OCI-LY7 (cell line): ENCODE results near the gene GPR137B. TPM values are rescaled to one million over a fixed set of nuclear protein-coding genes. Genes with fewer than 3 reads are reported as not detected.
"Not testable (repeated sequence)": the region's sequence is repeated elsewhere in the genome, so short reads cannot be mapped to it uniquely, and the experiment has no call there.

Source experiments
- BruUV-seq: library from RNA; stranded (reverse); fragments of 400-500 nt; replicated peaks from 2 replicates; lab custom pipeline; 2021; lab: Mats Ljungman, UMichigan
- CTCF ChIA-PET: fragments of 300-600 bp; sonication (Branson Sonifier 250); formaldehyde crosslinking; loops from one replicate; lab custom pipeline; 2022; ENCODE audit warnings: antibody characterized with exemption; ENCODE audit not compliant: unreplicated experiment; lab: Charles Lee
- POLR2A ChIA-PET: fragments of 300-600 bp; sonication (Branson Sonifier 250); formaldehyde crosslinking; loops from one replicate; lab custom pipeline; 2022; ENCODE audit warnings: antibody characterized with exemption; lab: Charles Lee
- DNase-seq: peaks from one replicate; pipeline ENCODE4 v3.0.0-alpha.2; 2015; ENCODE audit warnings: low spot score
- H2AFZ ChIP-seq: fragments of 200-600 bp; sonication (generic), shearing (Covaris generic); 2 replicates; pipeline ENCODE4 v1.6.1; 2014; ENCODE audit warnings: mild to moderate bottlenecking, antibody characterized with exemption, low read length, moderate library complexity
- H3K27ac ChIP-seq: fragments of 200-600 bp; sonication (generic); 2 replicates; pipeline ENCODE4 v1.5.1; 2014; ENCODE audit warnings: mixed run types, low read depth, mild to moderate bottlenecking, moderate library complexity, low read length, inconsistent platforms; ENCODE audit not compliant: poor library complexity, severe bottlenecking
- H3K36me3 ChIP-seq: fragments of 200-600 bp; sonication (generic); 2 replicates; pipeline ENCODE4 v1.6.1; 2014; ENCODE audit warnings: mild to moderate bottlenecking, antibody characterized with exemption, low read length, moderate library complexity, mixed read lengths; ENCODE audit not compliant: insufficient read depth
- H3K4me1 ChIP-seq: fragments of 200-600 bp; sonication (generic); 2 replicates; pipeline ENCODE4 v1.5.1; 2014; ENCODE audit warnings: mild to moderate bottlenecking, low read length; ENCODE audit not compliant: insufficient read depth, poor library complexity, severe bottlenecking
- H3K4me2 ChIP-seq: fragments of 200-600 bp; sonication (generic); 2 replicates; pipeline ENCODE4 v1.6.1; 2014; ENCODE audit warnings: mild to moderate bottlenecking, low read length
- H3K4me3 ChIP-seq: fragments of 200-600 bp; sonication (generic); 2 replicates; pipeline ENCODE4 v1.5.1; 2014; ENCODE audit warnings: mild to moderate bottlenecking, low read depth, low read length; ENCODE audit not compliant: poor library complexity, severe bottlenecking
- H3K79me2 ChIP-seq: fragments of 200-600 bp; sonication (generic); 2 replicates; pipeline ENCODE4 v1.6.1; 2016; ENCODE audit warnings: low read depth, mild to moderate bottlenecking, low read length, moderate library complexity, mixed read lengths; ENCODE audit not compliant: insufficient read depth
- H3K9me2 ChIP-seq: fragments of 200-600 bp; sonication (generic); 2 replicates; pipeline ENCODE4 v1.6.1; 2016; ENCODE audit warnings: mild to moderate bottlenecking, low read length, mixed read lengths; ENCODE audit not compliant: insufficient read depth
- H3K9me3 ChIP-seq: fragments of 200-600 bp; sonication (generic); 2 replicates; pipeline ENCODE4 v1.6.1; 2014; ENCODE audit warnings: mild to moderate bottlenecking, mixed run types, low read length, mixed read lengths
- H4K20me1 ChIP-seq: fragments of 200-600 bp; sonication (generic); 2 replicates; pipeline ENCODE4 v1.6.1; 2014; ENCODE audit warnings: mild to moderate bottlenecking, antibody characterized with exemption, low read length, moderate library complexity, mixed read lengths; ENCODE audit not compliant: insufficient read depth
- EZH2phosphoT487 ChIP-seq: fragments of 200-600 bp; sonication (generic); IDR thresholded peaks from 2 replicates; pipeline ENCODE4 v1.6.1; 2018; ENCODE audit warnings: low read depth, borderline replicate concordance, mild to moderate bottlenecking, mixed run types, antibody characterized with exemption, low read length, moderate library complexity, mixed read lengths
- intact Hi-C: fragments of 100-400 bp; cut with micrococcal nuclease; formaldehyde crosslinking; loops from one replicate; pipeline ENCODE4 v1.10.0; 2022; ENCODE audit not compliant: unreplicated experiment
- total RNA-seq, 2 experiments: library from RNA; depleted of rRNA in 1 of 2; stranded (reverse); fragments of >200 nt in 1 of 2; shearing (Covaris generic) in 1 of 2; gene quantifications; 2 replicates each; pipeline ENCODE4 v1.2.3, GENCODE V29; 2014 to 2022
- TF ChIP-seq, protein P1 (sequence below): fragments of 200-600 bp; sonication (generic); conservative IDR thresholded peaks from 2 replicates; pipeline ENCODE4 v1.5.1; 2014; ENCODE audit warnings: mild to moderate bottlenecking, antibody characterized with exemption, low read length, moderate library complexity, mixed read lengths

Gene GPR137B
- total RNA-seq, 2 experiments from 2014 or later: 2.8 to 3.1 TPM

DNA sequence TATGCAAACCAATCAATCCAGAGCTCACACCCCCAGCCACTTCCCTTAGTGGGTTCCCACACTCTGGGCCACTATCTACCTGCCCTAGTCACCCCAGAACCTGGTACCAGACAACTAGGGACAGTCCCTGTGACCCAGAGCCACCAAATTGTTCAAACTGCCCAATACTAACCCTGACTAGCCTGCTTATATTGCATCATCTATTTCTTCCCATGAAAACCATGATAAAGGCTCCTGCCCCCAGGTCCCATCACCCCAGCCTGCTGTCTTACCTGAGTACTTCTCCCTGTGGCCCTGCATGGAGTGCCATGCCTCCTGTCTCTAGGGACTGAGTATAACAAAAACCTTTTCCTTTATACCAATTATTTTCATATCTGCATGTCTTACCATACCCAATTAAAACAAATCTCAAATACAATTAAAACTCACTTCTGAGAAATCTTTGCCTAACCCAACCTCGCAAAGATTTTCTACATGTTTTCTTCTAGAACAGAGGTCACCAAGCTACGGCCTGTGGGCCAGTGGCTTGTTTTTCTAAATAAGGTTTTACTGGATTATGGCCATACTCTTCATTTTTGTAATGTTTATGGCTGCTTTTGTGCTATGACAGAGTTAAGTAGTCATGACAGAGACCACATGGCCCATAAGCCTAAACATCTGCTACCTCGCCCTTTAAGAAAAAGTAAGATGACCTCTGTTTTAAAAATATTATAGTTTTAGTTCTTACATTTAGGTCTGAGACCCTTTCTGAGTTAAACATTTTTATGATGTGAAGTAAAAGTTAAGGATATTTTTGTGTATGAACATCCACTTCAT, 46.4 kb upstream of the GPR137B start:
- intact Hi-C loops: no loop called here

DNA sequence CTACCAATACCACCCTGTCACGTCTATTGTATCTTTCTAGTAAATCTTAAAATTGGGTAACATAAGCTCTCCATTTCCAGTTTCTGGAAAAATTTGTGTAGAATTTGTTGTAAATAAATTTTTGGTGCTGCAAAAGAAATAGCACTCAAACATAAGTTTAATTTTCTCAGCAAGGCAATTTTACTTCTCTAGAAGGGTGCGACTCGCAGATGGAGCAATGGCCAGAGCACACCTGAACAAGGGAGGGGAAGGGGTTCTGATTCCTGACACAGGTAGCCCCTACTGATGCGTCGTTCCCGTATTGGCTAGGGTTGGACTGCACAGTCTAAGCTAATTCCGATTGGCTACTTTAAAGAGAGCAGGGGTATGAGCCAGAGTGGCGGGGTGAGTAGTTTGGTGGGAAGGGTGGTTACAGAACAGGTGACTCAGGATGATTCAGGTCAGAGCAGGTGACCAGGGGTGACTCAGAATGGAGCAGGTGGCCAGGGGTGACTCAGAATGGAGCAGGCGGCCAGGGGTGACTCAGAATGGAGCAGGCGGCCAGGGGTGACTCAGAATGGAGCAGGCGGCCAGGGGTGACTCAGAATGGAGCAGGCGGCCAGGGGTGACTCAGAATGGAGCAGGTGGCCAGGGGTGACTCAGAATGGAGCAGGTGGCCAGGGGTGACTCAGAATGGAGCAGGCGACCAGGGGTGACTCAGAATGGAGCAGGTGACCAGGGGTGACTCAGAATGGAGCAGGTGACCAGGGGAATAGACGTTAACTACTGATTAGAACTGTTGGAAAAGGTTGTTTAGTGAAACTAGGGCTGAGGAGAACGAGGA, 45.5 kb upstream of the GPR137B start:
- H2AFZ ChIP-seq, intact Hi-C loops, H3K4me2 ChIP-seq, POLR2A ChIA-PET, H3K79me2 ChIP-seq, CTCF ChIA-PET, H3K9me2 ChIP-seq, H3K36me3 ChIP-seq, H3K4me3 ChIP-seq, BruUV-seq, H3K9me3 ChIP-seq, H3K4me1 ChIP-seq, H3K27ac ChIP-seq, H4K20me1 ChIP-seq: not testable (repeated sequence)
- DNase-seq: peak; percentile 9

More for the DNA sequence above, 46.4 kb upstream of the GPR137B start:
- no peak overlapping the region for H3K4me2 ChIP-seq
- no peaks in the 10 kb centered on the region for H4K20me1 ChIP-seq
- H3K27ac ChIP-seq: no peak overlapping the region
- no TSS peak for BruUV-seq
- no peaks in the 10 kb centered on the region for H3K36me3 ChIP-seq
- no peak overlapping the region for H3K4me3 ChIP-seq
- no peak overlapping the region for H2AFZ ChIP-seq
- no peaks in the 10 kb centered on the region for H3K9me3 ChIP-seq
- ChIA-PET CTCF (no interaction called here), POLR2A (no interaction called here)
- no peaks in the 10 kb centered on the region for H3K4me1 ChIP-seq
- TF ChIP-seq, protein P1, sequence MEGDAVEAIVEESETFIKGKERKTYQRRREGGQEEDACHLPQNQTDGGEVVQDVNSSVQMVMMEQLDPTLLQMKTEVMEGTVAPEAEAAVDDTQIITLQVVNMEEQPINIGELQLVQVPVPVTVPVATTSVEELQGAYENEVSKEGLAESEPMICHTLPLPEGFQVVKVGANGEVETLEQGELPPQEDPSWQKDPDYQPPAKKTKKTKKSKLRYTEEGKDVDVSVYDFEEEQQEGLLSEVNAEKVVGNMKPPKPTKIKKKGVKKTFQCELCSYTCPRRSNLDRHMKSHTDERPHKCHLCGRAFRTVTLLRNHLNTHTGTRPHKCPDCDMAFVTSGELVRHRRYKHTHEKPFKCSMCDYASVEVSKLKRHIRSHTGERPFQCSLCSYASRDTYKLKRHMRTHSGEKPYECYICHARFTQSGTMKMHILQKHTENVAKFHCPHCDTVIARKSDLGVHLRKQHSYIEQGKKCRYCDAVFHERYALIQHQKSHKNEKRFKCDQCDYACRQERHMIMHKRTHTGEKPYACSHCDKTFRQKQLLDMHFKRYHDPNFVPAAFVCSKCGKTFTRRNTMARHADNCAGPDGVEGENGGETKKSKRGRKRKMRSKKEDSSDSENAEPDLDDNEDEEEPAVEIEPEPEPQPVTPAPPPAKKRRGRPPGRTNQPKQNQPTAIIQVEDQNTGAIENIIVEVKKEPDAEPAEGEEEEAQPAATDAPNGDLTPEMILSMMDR: no peak
- TF ChIP-seq EZH2phosphoT487: no peak
- no peaks in the 10 kb centered on the region for H3K79me2 ChIP-seq
- H3K9me2 ChIP-seq: no peaks in the 10 kb centered on the region
- no peak for DNase-seq

DNA sequence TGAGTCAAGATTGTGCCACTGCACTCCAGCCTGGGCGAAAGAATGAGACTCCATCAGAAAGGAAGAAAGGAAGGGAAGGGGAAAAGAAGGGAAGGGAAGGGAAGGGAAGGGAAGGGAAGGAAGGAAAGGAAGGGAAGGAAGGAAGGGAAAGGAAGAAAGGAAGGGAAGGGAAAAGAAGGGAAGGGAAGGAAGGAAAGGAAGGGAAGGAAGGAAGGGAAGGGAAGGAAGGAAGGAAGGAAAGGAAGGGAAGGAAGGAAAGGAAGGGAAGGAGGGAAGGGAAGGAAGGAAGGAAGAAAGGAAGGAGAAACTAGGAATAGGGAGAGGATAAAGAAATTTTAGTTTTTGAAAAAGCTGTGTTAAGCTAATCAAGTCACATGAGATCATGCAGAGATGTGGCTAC, 44.1 kb upstream of the GPR137B start:
- no peaks in the 10 kb centered on the region for H3K9me2 ChIP-seq
- intact Hi-C loops: no loop called here
- no peak overlapping the region for H3K4me2 ChIP-seq
- H3K9me3 ChIP-seq: no peaks in the 10 kb centered on the region
- no TSS peak for BruUV-seq
- no peak for DNase-seq
- TF ChIP-seq, protein P1: no peak
- TF ChIP-seq EZH2phosphoT487: no peak
- H4K20me1 ChIP-seq: no peaks in the 10 kb centered on the region
- no peak overlapping the region for H3K27ac ChIP-seq
- no peaks in the 10 kb centered on the region for H3K36me3 ChIP-seq
- H3K79me2 ChIP-seq: no peaks in the 10 kb centered on the region
- no peak overlapping the region for H2AFZ ChIP-seq
- no peak overlapping the region for H3K4me3 ChIP-seq
- CTCF ChIA-PET: no interaction called here
- POLR2A ChIA-PET: interaction anchor here (0.5 kb wide), 1 partner anchor 667 kb away, joined by 3 read pairs; no protein-coding TSS in a partner anchor
- H3K4me1 ChIP-seq: no peaks in the 10 kb centered on the region
